ENCODE data around the gene PRKCZ. TPM values are rescaled to one million over a fixed set of nuclear protein-coding genes. Genes with fewer than 3 reads are reported as not detected.

PRKCZ gene
- polyA plus RNA-seq, 1 of the 3 experiments (the other 2 are of a cell fraction) = 24.2 TPM

GRCh38 chr1:2080884-2081283 is 30.7 kb downstream of the PRKCZ start:
- H2AFZ ChIP-seq (ENCODE audit: low read depth) = no peak overlapping the region
- no peak overlapping the region for H3K4me3 ChIP-seq (ENCODE audit: low read depth in 2 of 2, low read length in 1 of 2)
- 94% methylated on average over 20 of the region's 20 CpGs for WGBS (ENCODE audit: low lambda C conversion rate)
- ChIA-PET POLR2A (no interaction called here), CTCF (interaction anchor here (0.7 kb wide), 1 partner anchor 28 kb away, joined by 3 read pairs; no protein-coding TSS in a partner anchor)
- no peak overlapping the region for H3K9ac ChIP-seq
- no peaks in the 10 kb centered on the region for H3K4me1 ChIP-seq (ENCODE audit: control insufficient read depth in 1 of 2, insufficient read depth in 2 of 2, low read depth in 1 of 2, low read length in 1 of 2)
- DNase-seq = no peak
- H3K79me2 ChIP-seq (ENCODE audit: insufficient read depth) = no peaks in the 10 kb centered on the region
- no peaks in the 10 kb centered on the region for H3K36me3 ChIP-seq (replicated peaks in 1 of 2; ENCODE audit: control insufficient read depth in 1 of 2, insufficient read depth in 2 of 2, low read length in 1 of 2)
- no peak overlapping the region for H3K27ac ChIP-seq (ENCODE audit: low read depth in 2 of 2, low read length in 1 of 2)
- H4K20me1 ChIP-seq (ENCODE audit: insufficient read depth) = no peaks in the 10 kb centered on the region
- no peaks in the 10 kb centered on the region for H3F3A ChIP-seq (replicated peaks; ENCODE audit: insufficient read depth)
- H3K4me2 ChIP-seq = no peak overlapping the region
- TF ChIP-seq SMC3 (IDR thresholded peaks at IDR 0.05; ENCODE audit: low read depth, low read length) = no peak
- TF ChIP-seq RAD21 (IDR thresholded peaks at IDR 0.05; ENCODE audit: low read length) = no peak
- no peak for TF ChIP-seq SIN3A (IDR thresholded peaks at IDR 0.05; ENCODE audit: borderline replicate concordance, low read depth, low read length)
- no peak for TF ChIP-seq RXRA (IDR thresholded peaks at IDR 0.05; ENCODE audit: borderline replicate concordance, low read depth)
- no peak for TF ChIP-seq IRF3 (IDR thresholded peaks at IDR 0.05; ENCODE audit: low read depth, low read length)
- no peaks in the 10 kb centered on the region for H3K9me2 ChIP-seq
- H3K27me3 ChIP-seq (ENCODE audit: insufficient read depth) = no peaks in the 10 kb centered on the region
- 0 out of 2 replicates have a peak, but pooled peaks cover 8% of the 10 kb centered on the region for H3K9me3 ChIP-seq

DNA sequence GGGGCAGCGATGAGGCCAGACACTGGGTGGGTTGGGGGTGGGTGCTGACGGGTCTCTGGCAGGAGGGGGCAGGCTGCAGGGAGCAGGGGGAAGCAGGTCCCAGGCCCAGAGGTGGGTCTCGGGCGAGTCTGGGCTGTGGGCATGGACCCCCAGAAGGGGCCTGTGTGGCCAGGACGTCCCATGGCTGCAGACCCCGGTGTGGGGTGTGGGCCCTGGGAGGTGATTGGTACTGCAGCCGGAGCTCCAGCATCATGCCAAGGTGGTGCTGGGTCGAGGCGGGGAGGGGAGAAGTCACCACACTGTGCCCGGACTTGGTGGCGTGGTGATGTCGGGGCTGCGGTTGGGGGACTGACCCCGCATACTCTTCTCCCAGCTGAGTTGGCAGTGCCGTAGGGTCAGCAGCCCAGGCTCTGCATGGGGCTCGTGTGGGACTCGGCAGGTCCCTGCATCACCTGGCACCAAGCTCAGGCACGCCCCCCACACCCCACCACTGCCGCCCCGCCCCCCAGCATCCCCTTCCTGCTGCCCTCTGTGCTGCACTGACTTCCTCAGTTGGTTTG is 31.2 kb downstream of the PRKCZ start:
- H3K27me3 ChIP-seq (ENCODE audit: insufficient read depth) = no peaks in the 10 kb centered on the region
- no peaks in the 10 kb centered on the region for H3K36me3 ChIP-seq (replicated peaks in 1 of 2; ENCODE audit: control insufficient read depth in 1 of 2, insufficient read depth in 2 of 2, low read length in 1 of 2)
- H3K9ac ChIP-seq = no peak overlapping the region
- ChIA-PET CTCF (interaction anchor here (0.7 kb wide), 1 partner anchor 27 kb away, joined by 3 read pairs; no protein-coding TSS in a partner anchor), POLR2A (no interaction called here)
- H3K27ac ChIP-seq (ENCODE audit: low read depth in 2 of 2, low read length in 1 of 2) = no peak overlapping the region
- no peak for TF ChIP-seq USF1 (IDR thresholded peaks at IDR 0.05; ENCODE audit: borderline replicate concordance, low read depth)
- TF ChIP-seq, protein P1, sequence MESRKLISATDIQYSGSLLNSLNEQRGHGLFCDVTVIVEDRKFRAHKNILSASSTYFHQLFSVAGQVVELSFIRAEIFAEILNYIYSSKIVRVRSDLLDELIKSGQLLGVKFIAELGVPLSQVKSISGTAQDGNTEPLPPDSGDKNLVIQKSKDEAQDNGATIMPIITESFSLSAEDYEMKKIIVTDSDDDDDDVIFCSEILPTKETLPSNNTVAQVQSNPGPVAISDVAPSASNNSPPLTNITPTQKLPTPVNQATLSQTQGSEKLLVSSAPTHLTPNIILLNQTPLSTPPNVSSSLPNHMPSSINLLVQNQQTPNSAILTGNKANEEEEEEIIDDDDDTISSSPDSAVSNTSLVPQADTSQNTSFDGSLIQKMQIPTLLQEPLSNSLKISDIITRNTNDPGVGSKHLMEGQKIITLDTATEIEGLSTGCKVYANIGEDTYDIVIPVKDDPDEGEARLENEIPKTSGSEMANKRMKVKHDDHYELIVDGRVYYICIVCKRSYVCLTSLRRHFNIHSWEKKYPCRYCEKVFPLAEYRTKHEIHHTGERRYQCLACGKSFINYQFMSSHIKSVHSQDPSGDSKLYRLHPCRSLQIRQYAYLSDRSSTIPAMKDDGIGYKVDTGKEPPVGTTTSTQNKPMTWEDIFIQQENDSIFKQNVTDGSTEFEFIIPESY (IDR thresholded peaks at IDR 0.05; ENCODE audit: borderline replicate concordance, low read depth) = no peak
- TF ChIP-seq RAD21 (IDR thresholded peaks at IDR 0.05; ENCODE audit: low read length) = no peak
- H3F3A ChIP-seq (replicated peaks; ENCODE audit: insufficient read depth) = no peaks in the 10 kb centered on the region
- DNase-seq = no peak
- no peak overlapping the region for H2AFZ ChIP-seq (ENCODE audit: low read depth)
- H4K20me1 ChIP-seq (ENCODE audit: insufficient read depth) = no peaks in the 10 kb centered on the region
- H3K4me2 ChIP-seq = no peak overlapping the region
- H3K9me3 ChIP-seq = 0 out of 2 replicates have a peak, but pooled peaks cover 8% of the 10 kb centered on the region
- H3K4me1 ChIP-seq (ENCODE audit: control insufficient read depth in 1 of 2, insufficient read depth in 2 of 2, low read depth in 1 of 2, low read length in 1 of 2) = no peaks in the 10 kb centered on the region; a peak in 1 of 4 replicates
- H3K9me2 ChIP-seq = no peaks in the 10 kb centered on the region
- WGBS (ENCODE audit: low lambda C conversion rate) = 76% methylated on average over 7 of the region's 20 CpGs
- no peak overlapping the region for H3K4me3 ChIP-seq (ENCODE audit: low read depth in 2 of 2, low read length in 1 of 2)
- no peaks in the 10 kb centered on the region for H3K79me2 ChIP-seq (ENCODE audit: insufficient read depth)

Measured in SK-N-SH (cell line).